Cardiac muscle cell (in vitro differentiated cells and primary cell): ENCODE data around the gene CKM. TPM values are rescaled to one million over a fixed set of nuclear protein-coding genes. Genes with fewer than 3 reads are reported as not detected.

Experiments
- DNase-seq, 2 donors: peaks; one replicate each; pipeline versions ENCODE4 v3.0.0 to v3.0.0-alpha.2; 2010 to 2017; ENCODE audit warnings: low read depth in 1 of 2, low spot score in 1 of 2
- H3K27ac ChIP-seq: fragments of 200-600 bp; sonication (generic); 2 replicates; pipeline ENCODE4 v1.5.1; 2016
- H3K27me3 ChIP-seq: fragments of 200-600 bp; sonication (generic); 2 replicates; pipeline ENCODE4 v1.6.0; 2016; ENCODE audit warnings: control low read depth
- H3K36me3 ChIP-seq: fragments of 200-600 bp; sonication (generic); 2 replicates; pipeline ENCODE4 v1.5.1; 2016; ENCODE audit warnings: control low read depth
- H3K4me1 ChIP-seq: fragments of 200-600 bp; sonication (generic); 2 replicates; pipeline ENCODE4 v1.8.1; 2017; ENCODE audit warnings: low read depth, mild to moderate bottlenecking, mixed run types
- H3K4me3 ChIP-seq: fragments of 200-600 bp; sonication (generic); 2 replicates; pipeline ENCODE4 v1.5.1; 2016; ENCODE audit warnings: mild to moderate bottlenecking
- H3K9me3 ChIP-seq: fragments of 200-600 bp; sonication (generic); 2 replicates; pipeline ENCODE4 v1.5.1; 2017; ENCODE audit warnings: low read depth, mild to moderate bottlenecking, control low read depth
- polyA plus RNA-seq: library from polyadenylated mRNA; unstranded; fragments of >200 nt; fragmentation: Nextera tagmentation; extraction: Ambion mirVana; gene quantifications from 2 replicates; pipeline ENCODE4 v1.2.1, GENCODE V29; 2016
- total RNA-seq: library from RNA; depleted of rRNA; stranded (reverse); fragments of >200 nt; gene quantifications from 2 replicates; pipeline ENCODE4 v1.2.3, GENCODE V29; 2016
- TF ChIP-seq, protein P1 (sequence below): IDR thresholded peaks from 2 replicates; pipeline ENCODE4 v1.5.1; 2012; ENCODE audit warnings: low read depth, mild to moderate bottlenecking, low read length

Gene CKM
- total and polyA plus RNA-seq, 2 experiments from 2014 or later: 406 to 529 TPM

DNA sequence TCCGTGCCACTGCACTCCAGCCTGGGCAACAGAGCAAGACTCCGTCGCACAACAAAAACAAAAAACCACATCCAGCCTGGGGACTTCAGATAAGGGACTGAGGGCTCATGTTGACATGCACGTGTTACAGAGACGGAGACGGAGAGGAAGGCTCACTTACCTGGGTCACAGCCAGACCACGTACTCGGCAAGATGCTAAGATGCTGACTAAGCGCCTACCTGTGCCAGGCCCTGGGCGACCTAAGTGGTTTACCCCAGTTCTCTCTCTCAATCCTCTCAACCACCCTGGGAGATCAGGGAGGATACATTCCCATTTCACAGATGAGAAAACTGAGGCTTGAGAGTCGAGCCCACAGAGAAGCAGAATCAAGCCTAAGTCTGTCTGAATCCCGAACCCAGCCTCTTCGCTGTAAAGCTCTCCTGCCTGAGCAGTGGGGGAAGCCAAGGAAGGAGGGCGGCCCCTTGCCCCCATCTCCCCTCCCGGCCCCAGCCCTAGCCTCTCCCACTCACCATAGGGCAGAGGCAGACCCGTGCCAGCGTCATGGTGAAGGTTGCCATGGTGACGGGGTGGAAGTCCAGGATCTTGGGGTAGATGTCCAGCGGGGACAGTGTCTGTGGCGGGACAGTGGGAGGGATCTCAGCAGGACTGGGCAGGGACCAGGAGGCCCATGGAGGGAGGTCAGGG is 34.2 kb upstream of the CKM start:
- Histone ChIP-seq H3K4me1 (no peaks in the 10 kb centered on the region), H3K4me3 (no peak overlapping the region), H3K27ac (no peak overlapping the region), H3K27me3 (no peaks in the 10 kb centered on the region), H3K9me3 (no peaks in the 10 kb centered on the region), H3K36me3 (peaks cover 40% of the 10 kb centered on the region)
- DNase-seq: no peak
- TF ChIP-seq, protein P1, sequence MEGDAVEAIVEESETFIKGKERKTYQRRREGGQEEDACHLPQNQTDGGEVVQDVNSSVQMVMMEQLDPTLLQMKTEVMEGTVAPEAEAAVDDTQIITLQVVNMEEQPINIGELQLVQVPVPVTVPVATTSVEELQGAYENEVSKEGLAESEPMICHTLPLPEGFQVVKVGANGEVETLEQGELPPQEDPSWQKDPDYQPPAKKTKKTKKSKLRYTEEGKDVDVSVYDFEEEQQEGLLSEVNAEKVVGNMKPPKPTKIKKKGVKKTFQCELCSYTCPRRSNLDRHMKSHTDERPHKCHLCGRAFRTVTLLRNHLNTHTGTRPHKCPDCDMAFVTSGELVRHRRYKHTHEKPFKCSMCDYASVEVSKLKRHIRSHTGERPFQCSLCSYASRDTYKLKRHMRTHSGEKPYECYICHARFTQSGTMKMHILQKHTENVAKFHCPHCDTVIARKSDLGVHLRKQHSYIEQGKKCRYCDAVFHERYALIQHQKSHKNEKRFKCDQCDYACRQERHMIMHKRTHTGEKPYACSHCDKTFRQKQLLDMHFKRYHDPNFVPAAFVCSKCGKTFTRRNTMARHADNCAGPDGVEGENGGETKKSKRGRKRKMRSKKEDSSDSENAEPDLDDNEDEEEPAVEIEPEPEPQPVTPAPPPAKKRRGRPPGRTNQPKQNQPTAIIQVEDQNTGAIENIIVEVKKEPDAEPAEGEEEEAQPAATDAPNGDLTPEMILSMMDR: no peak

GRCh38 chr19:45355910-45356309 is 33.2 kb upstream of the CKM start:
- peaks cover 41% of the 10 kb centered on the region for H3K36me3 ChIP-seq
- H3K4me3 ChIP-seq: no peak overlapping the region
- TF ChIP-seq, protein P1: no peak
- no peaks in the 10 kb centered on the region for H3K27me3 ChIP-seq
- H3K9me3 ChIP-seq: no peaks in the 10 kb centered on the region
- H3K27ac ChIP-seq: no peak overlapping the region
- H3K4me1 ChIP-seq: no peaks in the 10 kb centered on the region
- DNase-seq: no peak

GRCh38 chr19:45355402-45355801 is 32.7 kb upstream of the CKM start:
- Histone ChIP-seq H3K4me3 (no peak overlapping the region), H3K27me3 (no peaks in the 10 kb centered on the region), H3K27ac (no peak overlapping the region), H3K36me3 (peaks cover 41% of the 10 kb centered on the region), H3K9me3 (no peaks in the 10 kb centered on the region), H3K4me1 (no peaks in the 10 kb centered on the region)
- TF ChIP-seq, protein P1: no peak
- no peak for DNase-seq

DNA sequence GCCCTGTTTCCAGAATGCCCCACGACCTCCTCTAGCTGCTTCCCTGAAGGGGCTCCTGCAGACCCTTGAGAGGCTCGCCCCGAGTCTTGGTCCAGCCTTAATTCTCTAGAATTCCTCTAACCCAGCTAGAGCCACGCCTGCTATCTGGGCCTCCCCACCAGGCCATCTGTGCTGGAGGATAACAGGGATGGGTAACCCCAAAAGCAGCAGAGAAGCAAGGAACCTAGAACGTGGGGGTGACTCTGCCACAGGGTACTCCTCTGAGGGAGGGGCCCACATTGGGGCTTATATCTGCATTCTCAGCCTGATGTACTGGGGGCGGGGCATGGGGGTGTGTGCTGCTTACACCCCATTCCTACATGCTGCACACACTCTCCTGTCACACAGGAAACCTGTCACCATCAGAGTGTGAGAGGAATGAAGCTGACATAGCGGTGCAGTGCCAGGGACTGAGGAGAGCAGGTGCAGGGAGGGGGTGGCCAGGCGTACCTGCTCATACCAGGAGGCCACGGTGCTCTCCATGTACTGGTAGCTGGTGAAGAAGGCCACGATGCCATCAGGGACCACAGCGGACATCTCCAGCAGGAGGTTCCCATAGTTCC is 31.7 kb upstream of the CKM start:
- TF ChIP-seq, protein P1: no peak
- Histone ChIP-seq H3K9me3 (no peaks in the 10 kb centered on the region), H3K4me3 (no peak overlapping the region), H3K27me3 (no peaks in the 10 kb centered on the region), H3K27ac (no peak overlapping the region), H3K4me1 (no peaks in the 10 kb centered on the region), H3K36me3 (peaks cover 41% of the 10 kb centered on the region)
- no peak for DNase-seq

GRCh38 chr19:45352914-45353796 is 30.5 kb upstream of the CKM start:
- Histone ChIP-seq H3K4me1 (no peaks in the 10 kb centered on the region), H3K27ac (no peak overlapping the region), H3K36me3 (peaks cover 36% of the 10 kb centered on the region), H3K4me3 (no peak overlapping the region), H3K9me3 (no peaks in the 10 kb centered on the region), H3K27me3 (no peaks in the 10 kb centered on the region)
- no peak for DNase-seq
- TF ChIP-seq, protein P1: no peak
